Inferior parietal cortex (tissue), 1 donor: ENCODE results near the gene OR4D10.

ENCODE experiments used
- DNase-seq: peaks from one replicate; pipeline ENCODE4 v3.0.0-alpha.2; 2016; ENCODE audit errors: extremely low spot score

The OR4D10 gene

DNA sequence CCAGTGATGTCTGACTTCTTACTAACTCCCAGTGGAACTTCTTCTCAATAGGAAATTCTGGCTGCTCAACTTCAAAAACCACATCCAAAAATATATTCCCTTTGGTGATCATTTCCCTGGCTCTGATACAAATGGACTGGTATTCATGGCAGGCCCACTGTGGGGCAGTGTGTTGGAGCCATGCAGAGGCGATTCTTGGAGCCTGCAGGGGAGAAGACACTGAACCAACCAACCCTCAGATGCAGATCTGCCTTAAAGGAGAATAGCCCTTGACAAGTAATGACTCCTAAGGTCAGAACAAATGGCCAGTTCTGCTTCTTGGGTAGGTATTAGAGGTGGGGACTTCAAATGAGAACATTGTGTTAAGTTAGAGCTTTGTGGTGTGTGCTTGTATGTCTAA lies 50.4 kb downstream of the OR4D10 start:
- no peak for DNase-seq

DNA sequence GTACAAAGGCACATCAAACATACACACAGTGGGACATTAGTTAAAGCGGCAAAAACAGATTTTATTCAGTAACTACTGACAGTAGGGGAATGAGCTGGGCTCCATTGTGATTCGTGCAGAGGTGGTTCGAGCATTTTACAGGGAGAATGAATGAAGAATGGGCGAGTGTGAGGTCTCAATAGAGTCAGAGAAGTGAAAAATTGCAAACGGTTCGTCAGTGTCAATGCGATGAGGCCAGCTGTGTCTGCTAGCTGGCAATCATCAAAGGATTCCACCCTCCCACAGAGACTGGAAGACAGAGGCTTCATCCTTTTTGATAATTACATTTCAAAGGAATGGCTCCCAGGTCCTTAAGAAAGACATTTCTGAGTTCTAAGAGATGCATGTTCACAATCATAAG lies 55.6 kb downstream of the OR4D10 start:
- DNase-seq, result no peak
